ENCODE measurements around the gene SUGP2. TPM values are rescaled to one million over a fixed set of nuclear protein-coding genes. Genes with fewer than 3 reads are reported as not detected.
"Not testable (repeated sequence)": the region's sequence is repeated elsewhere in the genome, so short reads cannot be mapped to it uniquely, and the experiment has no call there.

The SUGP2 gene
- total and polyA plus RNA-seq, 2 of the 13 experiments (the other 11 are each of a cell fraction or from before 2014, with no cell fraction given), result 40.6 to 57.7 TPM

GRCh38 chr19:18952364-18953003, 80.8 kb downstream of the SUGP2 start:
- H3K36me3 ChIP-seq (replicated peaks in 1 of 2; ENCODE audit: control insufficient read depth in 1 of 2, insufficient read depth in 2 of 2, low read length in 2 of 2); H2AFZ ChIP-seq (ENCODE audit: low read length); H3K9me3 ChIP-seq (ENCODE audit: low read length); H3K9ac ChIP-seq (ENCODE audit: insufficient read depth, low read depth, low read length); intact Hi-C loops (cut with micrococcal nuclease; ENCODE audit: unreplicated experiment); FAIRE-seq; BruUV-seq (replicated peaks); H3K27me3 ChIP-seq (ENCODE audit: control insufficient read depth in 1 of 2, insufficient read depth in 2 of 2, low read length in 2 of 2); in situ Hi-C loops (cut with HindIII; ENCODE audit: extremely low pct_ligation_motif_present, low pct_unique_long_range_greater_than_20kb); H3K79me2 ChIP-seq (ENCODE audit: insufficient read depth, low read length); DNase-seq (ENCODE audit: low spot score); H4K20me1 ChIP-seq (ENCODE audit: insufficient read depth, low read length); H3K27ac ChIP-seq (ENCODE audit: extremely low read length, insufficient read depth, low read length); CTCF ChIA-PET (ENCODE audit: low intra/inter-chr PET ratio, low total read pairs); TF ChIP-seq SOX6, LCORL (IDR thresholded peaks at IDR 0.05): not testable (repeated sequence)
- POLR2A ChIA-PET, result interaction anchor here (0.9 kb wide), 1 partner anchor 19 kb away, joined by 3 read pairs; no protein-coding TSS in a partner anchor
- ATAC-seq, result peak; percentile 29
- peaks cover 35% of the 10 kb centered on the region for H3K4me1 ChIP-seq (ENCODE audit: insufficient read depth, low read length)
- H3K4me3 ChIP-seq (replicated peaks in 1 of 3; ENCODE audit: insufficient read depth in 1 of 3, low read depth in 2 of 3, low read length in 3 of 3), result peak overlapping the region in 1 of 3 experiments; percentile 28; a peak in 1 of 6 replicates
- peak overlapping the region; percentile 68 for H3K4me2 ChIP-seq (ENCODE audit: low read depth, low read length)
- WGBS (ENCODE audit: low lambda C conversion rate), result 9% methylated on average over 17 of the region's 17 CpGs
- 0 out of 2 replicates have a peak, but pooled peaks have one; percentile 31 for TF ChIP-seq FOXC1 (CRISPR knock-in tag; IDR thresholded peaks at IDR 0.05; ENCODE audit: borderline replicate concordance)
- TF ChIP-seq ZNF792 (CRISPR knock-in tag; IDR thresholded peaks at IDR 0.05), result 0 out of 2 replicates have a peak, but pooled peaks have one; percentile 49
- peak; percentile 50; the same call in 1 of the 2 replicates for TF ChIP-seq SOX6 (CRISPR knock-in tag; IDR thresholded peaks at IDR 0.05)
- TF ChIP-seq RXRB (CRISPR knock-in tag; IDR thresholded peaks at IDR 0.05; ENCODE audit: borderline replicate concordance), result peak; percentile 72
- TF ChIP-seq RXRA (CRISPR knock-in tag; IDR thresholded peaks at IDR 0.05), result peak; percentile 48; the same call in 1 of the 2 replicates
- TF ChIP-seq, protein P1, sequence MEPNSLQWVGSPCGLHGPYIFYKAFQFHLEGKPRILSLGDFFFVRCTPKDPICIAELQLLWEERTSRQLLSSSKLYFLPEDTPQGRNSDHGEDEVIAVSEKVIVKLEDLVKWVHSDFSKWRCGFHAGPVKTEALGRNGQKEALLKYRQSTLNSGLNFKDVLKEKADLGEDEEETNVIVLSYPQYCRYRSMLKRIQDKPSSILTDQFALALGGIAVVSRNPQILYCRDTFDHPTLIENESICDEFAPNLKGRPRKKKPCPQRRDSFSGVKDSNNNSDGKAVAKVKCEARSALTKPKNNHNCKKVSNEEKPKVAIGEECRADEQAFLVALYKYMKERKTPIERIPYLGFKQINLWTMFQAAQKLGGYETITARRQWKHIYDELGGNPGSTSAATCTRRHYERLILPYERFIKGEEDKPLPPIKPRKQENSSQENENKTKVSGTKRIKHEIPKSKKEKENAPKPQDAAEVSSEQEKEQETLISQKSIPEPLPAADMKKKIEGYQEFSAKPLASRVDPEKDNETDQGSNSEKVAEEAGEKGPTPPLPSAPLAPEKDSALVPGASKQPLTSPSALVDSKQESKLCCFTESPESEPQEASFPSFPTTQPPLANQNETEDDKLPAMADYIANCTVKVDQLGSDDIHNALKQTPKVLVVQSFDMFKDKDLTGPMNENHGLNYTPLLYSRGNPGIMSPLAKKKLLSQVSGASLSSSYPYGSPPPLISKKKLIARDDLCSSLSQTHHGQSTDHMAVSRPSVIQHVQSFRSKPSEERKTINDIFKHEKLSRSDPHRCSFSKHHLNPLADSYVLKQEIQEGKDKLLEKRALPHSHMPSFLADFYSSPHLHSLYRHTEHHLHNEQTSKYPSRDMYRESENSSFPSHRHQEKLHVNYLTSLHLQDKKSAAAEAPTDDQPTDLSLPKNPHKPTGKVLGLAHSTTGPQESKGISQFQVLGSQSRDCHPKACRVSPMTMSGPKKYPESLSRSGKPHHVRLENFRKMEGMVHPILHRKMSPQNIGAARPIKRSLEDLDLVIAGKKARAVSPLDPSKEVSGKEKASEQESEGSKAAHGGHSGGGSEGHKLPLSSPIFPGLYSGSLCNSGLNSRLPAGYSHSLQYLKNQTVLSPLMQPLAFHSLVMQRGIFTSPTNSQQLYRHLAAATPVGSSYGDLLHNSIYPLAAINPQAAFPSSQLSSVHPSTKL (CRISPR knock-in tag; IDR thresholded peaks at IDR 0.05), result peak; percentile 45
- TF ChIP-seq ZNF292 (CRISPR knock-in tag; IDR thresholded peaks at IDR 0.05; ENCODE audit: borderline replicate concordance, low read depth), result peak; percentile 23; the same call in 1 of the 2 replicates
- TF ChIP-seq NR2F1 (CRISPR knock-in tag; IDR thresholded peaks at IDR 0.05), result peak in 1 of 2 experiments; percentile 26; a peak in 1 of 4 replicates
- TF ChIP-seq HOXA3 (CRISPR knock-in tag; IDR thresholded peaks at IDR 0.05), result peak; percentile 45; the same call in 1 of the 2 replicates
- 0 out of 2 replicates have a peak, but pooled peaks have one; percentile 30 for TF ChIP-seq KAT8 (CRISPR knock-in tag; IDR thresholded peaks at IDR 0.05)
- TF ChIP-seq PITX1 (CRISPR knock-in tag; IDR thresholded peaks at IDR 0.05), result peak; percentile 22; the same call in 1 of the 2 replicates
- peak; percentile 52; the same call in 1 of the 2 replicates for TF ChIP-seq SALL1 (CRISPR knock-in tag; IDR thresholded peaks at IDR 0.05)
- TF ChIP-seq FOXP4 (CRISPR knock-in tag; IDR thresholded peaks at IDR 0.05), result 0 out of 2 replicates have a peak, but pooled peaks have one; percentile 13
- 0 out of 2 replicates have a peak, but pooled peaks have one; percentile 42 for TF ChIP-seq NR2C2 (CRISPR knock-in tag; IDR thresholded peaks at IDR 0.05; ENCODE audit: borderline replicate concordance)
- peak; percentile 82; the same call in 1 of the 2 replicates for TF ChIP-seq ZBTB42 (CRISPR knock-in tag; IDR thresholded peaks at IDR 0.05)
- peak; percentile 17; the same call in 1 of the 2 replicates for TF ChIP-seq FOXO1 (CRISPR knock-in tag; IDR thresholded peaks at IDR 0.05)
- peak; percentile 51; the same call in 1 of the 2 replicates for TF ChIP-seq SAP130 (CRISPR knock-in tag; IDR thresholded peaks at IDR 0.05; ENCODE audit: low read depth)
- TF ChIP-seq LCORL (CRISPR knock-in tag; IDR thresholded peaks at IDR 0.05), result peak; percentile 77
